ENCODE data around the gene GUCY1A1. TPM values are rescaled to one million over a fixed set of nuclear protein-coding genes. Genes with fewer than 3 reads are reported as not detected.

The GUCY1A1 gene
- total RNA-seq, 2 experiments from 2014 or later = not detected

DNA sequence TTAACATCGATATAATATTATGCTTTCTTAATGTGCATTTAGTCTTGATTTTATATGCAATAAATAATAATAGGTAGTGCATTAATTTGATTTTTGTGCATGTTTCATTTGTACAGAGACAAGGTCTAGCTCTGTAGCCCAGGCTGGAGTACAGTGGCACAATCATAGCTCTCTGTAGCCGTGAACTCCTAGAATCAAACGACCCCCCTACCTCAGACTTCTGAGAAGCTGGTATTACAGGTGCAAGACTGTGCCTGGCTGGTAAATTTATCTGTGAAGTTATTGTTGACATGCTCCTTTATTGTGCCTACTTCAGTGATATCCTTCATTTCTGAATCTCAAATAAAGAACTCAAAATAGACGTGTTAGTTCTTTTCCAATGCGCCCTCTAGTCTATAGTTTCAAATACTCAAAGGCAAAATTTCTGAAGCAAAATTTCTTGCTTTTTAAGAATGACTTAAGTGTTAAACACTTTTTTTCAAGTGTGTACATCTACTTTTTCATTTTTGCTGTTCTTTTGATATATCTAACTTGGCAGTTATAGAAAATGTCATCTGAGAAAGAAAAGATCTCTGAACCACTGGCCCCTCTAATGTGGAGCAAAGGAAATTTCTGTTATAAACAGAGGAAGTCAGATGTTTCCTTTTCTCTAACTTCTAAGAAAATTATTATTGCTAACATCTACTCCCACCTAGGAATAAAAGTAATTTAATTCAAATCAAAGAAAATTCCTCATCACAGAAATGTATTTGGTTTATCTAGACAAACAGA, 28.3 kb upstream of the GUCY1A1 start:
- H3K36me3 Mint-ChIP-seq (ENCODE audit: low read depth) = no peaks in the 10 kb centered on the region
- H3K27me3 ChIP-seq (ENCODE audit: control insufficient read depth in 1 of 2, insufficient read depth in 2 of 2, low read length in 2 of 2) = no peaks in the 10 kb centered on the region
- no peaks in the 10 kb centered on the region for H3K9me3 Mint-ChIP-seq
- no peaks in the 10 kb centered on the region for H3K4me1 ChIP-seq (ENCODE audit: insufficient read depth, low read length)
- H3K4me3 Mint-ChIP-seq = no peak overlapping the region
- ATAC-seq (ENCODE audit: poor library complexity) (no peak), DNase-seq (no peak)
- ChIA-PET CTCF (no interaction called here), POLR2A (no interaction called here)
- TF ChIP-seq, protein P1, sequence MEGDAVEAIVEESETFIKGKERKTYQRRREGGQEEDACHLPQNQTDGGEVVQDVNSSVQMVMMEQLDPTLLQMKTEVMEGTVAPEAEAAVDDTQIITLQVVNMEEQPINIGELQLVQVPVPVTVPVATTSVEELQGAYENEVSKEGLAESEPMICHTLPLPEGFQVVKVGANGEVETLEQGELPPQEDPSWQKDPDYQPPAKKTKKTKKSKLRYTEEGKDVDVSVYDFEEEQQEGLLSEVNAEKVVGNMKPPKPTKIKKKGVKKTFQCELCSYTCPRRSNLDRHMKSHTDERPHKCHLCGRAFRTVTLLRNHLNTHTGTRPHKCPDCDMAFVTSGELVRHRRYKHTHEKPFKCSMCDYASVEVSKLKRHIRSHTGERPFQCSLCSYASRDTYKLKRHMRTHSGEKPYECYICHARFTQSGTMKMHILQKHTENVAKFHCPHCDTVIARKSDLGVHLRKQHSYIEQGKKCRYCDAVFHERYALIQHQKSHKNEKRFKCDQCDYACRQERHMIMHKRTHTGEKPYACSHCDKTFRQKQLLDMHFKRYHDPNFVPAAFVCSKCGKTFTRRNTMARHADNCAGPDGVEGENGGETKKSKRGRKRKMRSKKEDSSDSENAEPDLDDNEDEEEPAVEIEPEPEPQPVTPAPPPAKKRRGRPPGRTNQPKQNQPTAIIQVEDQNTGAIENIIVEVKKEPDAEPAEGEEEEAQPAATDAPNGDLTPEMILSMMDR (IDR thresholded peaks at IDR 0.05) = no peak
- H3K27ac ChIP-seq (ENCODE audit: low read depth in 1 of 2, low read length in 2 of 2) = no peak overlapping the region
- H3K4me3 ChIP-seq (ENCODE audit: low read length) = no peak overlapping the region
- H3K36me3 ChIP-seq (ENCODE audit: insufficient read depth, low read length) = no peaks in the 10 kb centered on the region
- H3K27ac Mint-ChIP-seq = no peak overlapping the region
- H3K27me3 Mint-ChIP-seq = no peaks in the 10 kb centered on the region
- H3K4me1 Mint-ChIP-seq (ENCODE audit: low read depth) = peaks cover 19% of the 10 kb centered on the region
- intact Hi-C loops (cut with DNase I, micrococcal nuclease) = no loop called here
- H3K9me3 ChIP-seq (ENCODE audit: control insufficient read depth in 1 of 2, insufficient read depth in 1 of 2, low read length in 2 of 2) = no peaks in the 10 kb centered on the region

DNA sequence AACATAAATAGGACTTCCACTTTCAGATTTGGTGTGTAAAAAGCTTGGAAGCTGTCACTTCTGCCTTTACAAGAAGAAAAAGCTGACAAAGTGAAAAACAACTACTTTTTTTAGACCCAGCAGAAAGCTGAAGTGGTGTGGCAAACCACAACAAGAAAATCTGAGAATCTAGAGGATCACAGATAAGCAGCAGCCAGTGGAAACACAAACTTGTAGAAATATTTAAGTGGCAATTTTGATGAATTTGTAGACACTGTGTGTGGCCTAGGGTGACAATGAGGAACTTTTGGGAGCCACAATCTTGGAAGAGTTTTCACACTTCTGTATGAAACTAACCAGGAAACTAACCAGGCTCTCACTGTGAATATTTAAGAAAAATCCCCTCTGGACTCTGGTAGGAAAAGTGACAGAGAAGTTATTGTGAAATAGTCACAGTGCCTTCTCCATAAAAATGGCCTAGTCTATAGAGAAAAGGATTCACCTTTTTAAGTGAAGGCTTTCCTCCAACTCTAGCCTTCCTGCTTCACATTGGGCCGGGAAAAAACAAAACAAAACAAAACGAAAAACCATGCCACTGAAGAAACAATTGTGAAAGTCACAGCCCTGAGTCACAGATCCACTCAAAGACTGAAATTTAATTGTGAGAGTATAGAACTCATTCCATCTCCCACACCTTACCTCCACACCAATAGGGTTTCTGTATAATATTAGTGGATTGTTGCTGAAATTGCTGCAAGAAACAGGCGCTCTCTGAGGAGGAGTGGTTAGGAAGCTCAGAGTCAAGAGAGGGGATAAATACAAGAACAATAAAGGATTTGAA, 26.7 kb upstream of the GUCY1A1 start:
- TF ChIP-seq, protein P1 (IDR thresholded peaks at IDR 0.05) = no peak
- H3K9me3 Mint-ChIP-seq = no peaks in the 10 kb centered on the region
- H3K27me3 Mint-ChIP-seq = no peaks in the 10 kb centered on the region
- Histone ChIP-seq H3K27me3 (ENCODE audit: control insufficient read depth in 1 of 2, insufficient read depth in 2 of 2, low read length in 2 of 2) (no peaks in the 10 kb centered on the region), H3K4me1 (ENCODE audit: insufficient read depth, low read length) (no peaks in the 10 kb centered on the region), H3K4me3 (ENCODE audit: low read length) (no peak overlapping the region), H3K9me3 (ENCODE audit: control insufficient read depth in 1 of 2, insufficient read depth in 1 of 2, low read length in 2 of 2) (no peaks in the 10 kb centered on the region), H3K36me3 (ENCODE audit: insufficient read depth, low read length) (no peaks in the 10 kb centered on the region), H3K27ac (ENCODE audit: low read depth in 1 of 2, low read length in 2 of 2) (no peak overlapping the region)
- peaks cover 19% of the 10 kb centered on the region for H3K4me1 Mint-ChIP-seq (ENCODE audit: low read depth)
- no peak overlapping the region for H3K27ac Mint-ChIP-seq
- no peak overlapping the region for H3K4me3 Mint-ChIP-seq
- POLR2A ChIA-PET = no interaction called here
- no peak for ATAC-seq (ENCODE audit: poor library complexity)
- intact Hi-C loops (cut with DNase I, micrococcal nuclease) = no loop called here
- CTCF ChIA-PET = no interaction called here
- DNase-seq = peak in 2 of 14 experiments; percentile 3 to 29
- no peaks in the 10 kb centered on the region for H3K36me3 Mint-ChIP-seq (ENCODE audit: low read depth)

DNA sequence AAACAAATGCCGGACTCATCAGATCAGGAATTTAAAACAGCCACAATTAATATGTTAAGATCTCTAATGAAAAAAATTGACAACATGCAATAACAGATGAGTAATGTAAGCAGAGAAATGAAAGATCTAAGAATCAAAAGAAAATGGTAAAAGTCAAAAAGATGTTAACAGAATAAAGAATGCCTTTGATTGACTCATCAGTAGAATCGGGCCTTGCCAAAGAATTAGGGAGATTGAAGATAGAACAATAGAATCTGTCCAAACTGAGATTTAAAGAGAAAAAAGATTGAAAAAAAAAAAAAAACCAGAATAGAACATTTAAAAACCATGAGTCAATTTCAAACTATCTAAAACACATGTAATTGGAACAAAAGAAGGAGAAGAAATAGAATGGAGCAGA, 25.9 kb upstream of the GUCY1A1 start:
- POLR2A ChIA-PET = no interaction called here
- H3K27me3 ChIP-seq (ENCODE audit: control insufficient read depth in 1 of 2, insufficient read depth in 2 of 2, low read length in 2 of 2) = no peaks in the 10 kb centered on the region
- H3K4me3 Mint-ChIP-seq = no peak overlapping the region
- H3K4me3 ChIP-seq (ENCODE audit: low read length) = no peak overlapping the region
- H3K27ac Mint-ChIP-seq = no peak overlapping the region
- H3K27me3 Mint-ChIP-seq = no peaks in the 10 kb centered on the region
- DNase-seq = no peak
- H3K36me3 Mint-ChIP-seq (ENCODE audit: low read depth) = no peaks in the 10 kb centered on the region
- ATAC-seq (ENCODE audit: poor library complexity) = no peak
- H3K4me1 ChIP-seq (ENCODE audit: insufficient read depth, low read length) = no peaks in the 10 kb centered on the region
- peaks cover 19% of the 10 kb centered on the region for H3K4me1 Mint-ChIP-seq (ENCODE audit: low read depth)
- no peak overlapping the region for H3K27ac ChIP-seq (ENCODE audit: low read depth in 1 of 2, low read length in 2 of 2)
- intact Hi-C loops (cut with DNase I, micrococcal nuclease) = no loop called here
- H3K9me3 Mint-ChIP-seq = no peaks in the 10 kb centered on the region
- H3K9me3 ChIP-seq (ENCODE audit: control insufficient read depth in 1 of 2, insufficient read depth in 1 of 2, low read length in 2 of 2) = no peaks in the 10 kb centered on the region
- TF ChIP-seq, protein P1 (IDR thresholded peaks at IDR 0.05) = no peak
- no peaks in the 10 kb centered on the region for H3K36me3 ChIP-seq (ENCODE audit: insufficient read depth, low read length)
- CTCF ChIA-PET = no interaction called here

Measured in CD4-positive, alpha-beta T cell (primary cell).